EH (cell line): ENCODE data around the gene CEP78.
"Not testable (repeated sequence)": the region's sequence is repeated elsewhere in the genome, so short reads cannot be mapped to it uniquely, and the experiment has no call there.

Experiments
- DNase-seq: peaks from one replicate; pipeline ENCODE4 v3.0.0-alpha.2; 2015; ENCODE audit warnings: low read depth

The CEP78 gene

DNA sequence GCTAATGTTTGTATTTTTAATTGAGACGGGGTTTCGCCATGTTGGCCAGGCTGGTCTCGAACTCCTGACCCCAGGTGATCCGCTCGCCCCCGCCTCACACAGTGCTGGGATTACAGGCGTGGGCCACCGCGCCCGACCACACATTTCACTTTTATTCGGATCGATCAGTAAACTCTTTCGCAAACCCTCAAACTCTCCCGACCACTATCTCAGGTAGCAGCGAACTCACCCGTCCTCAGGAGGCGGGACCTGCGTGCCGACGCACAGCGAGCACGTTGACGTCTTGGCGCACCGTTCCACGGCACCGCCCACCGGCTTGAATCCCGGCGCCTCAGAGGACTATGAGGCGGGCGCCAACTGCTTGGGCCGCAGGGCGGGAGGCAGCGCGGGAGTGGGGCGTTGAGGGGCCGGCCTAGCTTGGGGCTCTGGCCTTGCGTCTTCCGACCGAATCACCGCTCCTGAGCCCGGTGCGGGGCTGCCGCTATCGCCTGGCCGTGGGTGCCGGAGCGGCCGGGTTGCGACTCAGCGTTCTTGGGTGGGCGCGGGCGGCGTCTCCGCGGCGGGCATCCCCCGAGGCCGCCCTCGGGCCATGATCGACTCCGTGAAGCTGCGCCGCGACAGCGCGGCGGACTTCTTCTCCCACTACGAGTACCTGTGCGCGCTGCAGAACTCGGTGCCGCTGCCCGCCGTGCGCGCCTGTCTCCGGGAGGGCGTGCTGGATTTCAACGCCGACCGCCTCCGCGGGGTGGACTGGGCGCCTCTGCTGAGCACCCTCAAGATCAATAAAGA is at the start of gene CEP78:
CEP78 (plus strand) TSS at position 314 of the 789 bp plus-strand sequence; CDS start at position 590, 276 bp downstream.
- DNase-seq, result peak; percentile 93

DNA sequence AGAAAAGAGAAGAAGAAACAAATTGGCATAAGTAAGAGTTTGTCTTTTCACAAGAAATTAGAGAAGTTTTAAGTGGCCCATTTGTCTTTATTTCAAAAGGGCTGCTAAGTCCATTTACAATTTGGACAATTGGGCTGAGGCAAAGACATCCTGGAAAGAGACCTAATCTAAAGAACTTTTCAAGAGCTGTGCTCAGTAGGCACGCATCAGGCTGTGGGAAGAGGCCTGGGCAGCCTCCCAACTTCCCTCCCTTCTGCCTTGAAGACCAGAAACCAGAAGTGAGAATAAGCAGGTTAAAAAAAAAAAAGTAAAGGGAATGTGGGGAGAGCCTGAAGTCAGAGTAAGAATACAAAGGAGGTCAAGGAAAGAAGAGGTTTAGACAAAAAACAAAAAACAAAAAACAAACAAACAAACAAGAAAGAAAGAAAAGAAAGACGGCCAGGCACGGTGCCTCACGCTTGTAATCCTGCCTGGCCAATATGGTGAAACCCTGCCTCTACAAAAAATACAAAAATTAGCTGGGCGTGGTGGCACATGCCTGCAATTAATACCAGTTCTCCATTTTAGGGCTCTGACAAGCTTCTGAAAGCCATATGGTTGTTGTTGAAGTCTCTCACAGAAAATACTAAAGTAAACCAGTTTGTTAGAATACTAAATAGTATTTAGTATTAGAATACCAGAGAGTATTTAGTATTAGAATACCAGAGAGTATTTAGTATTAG is 48.0 kb upstream of the CEP78 start:
- DNase-seq, result peak; percentile 5

DNA sequence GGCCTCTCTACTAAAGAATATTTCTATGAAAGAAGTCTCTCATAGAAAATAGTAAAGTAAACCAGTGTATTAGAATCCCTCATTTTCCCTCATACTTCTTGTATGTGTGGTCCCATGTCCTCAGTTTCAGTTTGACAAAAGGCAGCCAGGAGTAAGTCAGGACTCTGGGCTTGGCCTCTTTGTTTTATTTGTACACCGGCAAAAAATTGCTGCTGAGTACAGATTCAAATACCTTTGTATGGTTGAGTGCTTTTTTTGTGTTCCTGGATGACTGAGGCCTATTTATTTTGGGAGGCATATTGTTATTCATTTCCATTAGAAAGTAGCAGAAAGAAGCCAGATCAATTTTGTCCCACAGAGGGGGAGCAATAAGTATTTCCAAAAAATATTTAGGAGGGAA is 47.3 kb upstream of the CEP78 start:
- DNase-seq, result no peak

DNA sequence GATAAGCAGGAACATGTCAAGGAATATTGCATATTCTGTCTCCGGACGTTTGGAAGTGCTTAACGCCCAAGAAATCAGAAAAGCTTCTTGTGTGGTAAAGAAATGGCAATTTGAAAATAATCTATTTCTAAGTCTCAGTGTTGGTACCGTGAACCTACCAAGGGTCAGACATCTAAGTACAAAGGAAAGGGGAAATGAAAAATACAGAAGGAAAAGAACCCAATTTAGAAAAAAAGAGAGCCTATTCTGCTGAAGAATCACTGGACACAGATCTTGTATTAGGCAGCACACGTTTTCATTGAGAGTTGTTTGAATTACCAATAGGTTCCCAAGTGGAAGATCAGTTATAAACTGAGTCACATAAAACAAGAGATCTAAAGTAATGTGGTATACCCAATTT is 46.9 kb upstream of the CEP78 start:
- DNase-seq, result no peak

DNA sequence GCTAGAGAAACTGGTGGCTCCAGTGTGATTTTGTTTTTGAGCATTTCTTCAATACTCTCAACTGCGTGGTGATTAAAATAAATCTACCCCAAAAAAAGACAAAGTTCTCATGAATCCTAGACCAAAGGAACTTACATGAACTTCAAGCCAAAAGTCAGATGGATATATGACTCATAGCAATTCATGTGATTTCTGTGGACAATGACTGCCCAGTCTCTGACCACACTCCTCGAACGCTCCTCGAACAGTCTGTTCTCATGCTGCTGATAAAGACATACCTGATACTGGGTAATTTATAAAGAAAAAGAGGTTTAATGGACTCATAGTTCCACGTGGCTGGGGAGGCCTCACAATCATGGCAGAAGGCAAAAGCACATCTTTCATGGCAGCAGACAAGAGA is 46.4 kb upstream of the CEP78 start:
- DNase-seq, result no peak

GRCh38 chr9:78191931-78192330 is 43.9 kb upstream of the CEP78 start:
- DNase-seq, result no peak

DNA sequence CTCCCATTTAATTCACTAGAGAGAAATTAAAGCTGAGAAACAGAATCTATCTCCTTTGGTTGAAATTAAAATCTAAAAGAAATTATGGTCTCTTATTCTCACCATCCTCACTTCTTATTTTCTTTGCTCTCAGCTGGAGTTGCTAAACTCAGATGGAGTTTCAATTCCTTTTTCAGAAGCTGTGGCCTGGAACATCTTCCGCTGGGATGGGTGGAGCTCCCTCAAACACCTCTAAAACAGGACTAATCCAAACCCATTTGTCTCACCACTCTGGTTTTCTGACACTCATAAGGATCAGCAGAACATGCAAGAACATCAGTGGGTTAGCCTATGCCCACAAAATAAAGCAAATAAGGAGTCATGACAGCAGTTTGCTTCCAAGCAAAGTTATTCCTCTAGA is 39.6 kb upstream of the CEP78 start:
- no peak for DNase-seq

DNA sequence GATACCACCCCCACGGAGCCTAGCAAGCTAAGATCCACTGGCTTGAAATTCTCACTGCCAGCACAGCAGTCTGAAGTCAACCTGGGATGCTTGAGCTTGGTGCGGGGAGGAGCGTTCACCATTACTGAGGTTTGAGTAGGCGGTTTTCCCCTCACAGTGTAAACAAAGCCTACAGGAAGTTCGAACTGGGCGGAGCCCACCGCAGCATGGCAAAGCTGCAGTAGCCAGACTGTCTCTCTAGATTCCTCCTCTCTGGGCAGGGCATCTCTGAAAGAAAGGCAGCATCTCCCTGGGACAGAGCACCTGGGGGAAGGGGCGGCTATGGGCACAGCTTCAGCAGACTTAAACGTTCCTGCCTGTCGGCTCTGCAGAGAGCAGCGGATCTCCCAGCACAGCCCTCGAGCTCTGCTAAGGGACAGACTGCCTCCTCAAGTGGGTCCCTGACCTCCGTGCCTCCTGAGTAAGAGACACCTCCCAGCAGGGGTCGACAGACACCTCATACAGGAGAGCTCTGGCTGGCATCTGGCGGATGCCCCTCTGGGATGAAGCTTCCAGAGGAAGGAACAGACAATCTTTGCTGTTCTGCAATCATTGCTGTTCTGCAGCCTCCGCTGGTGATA is 34.6 kb upstream of the CEP78 start:
- DNase-seq, result not testable (repeated sequence)

GRCh38 chr9:78207319-78207718 is 28.6 kb upstream of the CEP78 start:
- DNase-seq, result no peak

- DNase-seq, result no peak
Measured at GRCh38 chr9:78207901-78208300, 28.0 kb upstream of the CEP78 start.

- DNase-seq, result no peak
Measured at GRCh38 chr9:78209127-78209526, 26.7 kb upstream of the CEP78 start.

DNA sequence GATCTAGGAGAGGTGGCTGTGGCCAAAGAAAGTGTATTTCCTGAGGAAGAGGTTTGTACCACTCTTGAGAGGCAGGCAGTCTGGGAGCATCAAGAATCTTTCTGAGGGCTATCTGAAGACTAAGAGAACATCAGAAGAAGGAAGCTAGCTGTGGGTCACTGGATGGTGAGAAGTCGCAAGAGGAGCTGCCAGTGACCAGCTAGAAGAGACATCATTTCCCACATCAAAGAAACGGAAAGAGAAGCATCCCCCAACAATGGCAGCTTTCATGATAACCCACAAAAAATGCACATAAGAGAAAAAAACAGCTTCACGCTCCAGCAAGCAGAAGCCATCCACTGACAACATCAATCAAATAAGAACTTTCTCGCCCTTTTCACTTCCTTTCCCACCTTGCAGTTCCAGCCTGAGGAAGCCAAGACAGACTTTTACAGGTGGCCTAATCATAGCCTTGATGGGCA is 25.0 kb upstream of the CEP78 start:
- DNase-seq, result no peak

DNA sequence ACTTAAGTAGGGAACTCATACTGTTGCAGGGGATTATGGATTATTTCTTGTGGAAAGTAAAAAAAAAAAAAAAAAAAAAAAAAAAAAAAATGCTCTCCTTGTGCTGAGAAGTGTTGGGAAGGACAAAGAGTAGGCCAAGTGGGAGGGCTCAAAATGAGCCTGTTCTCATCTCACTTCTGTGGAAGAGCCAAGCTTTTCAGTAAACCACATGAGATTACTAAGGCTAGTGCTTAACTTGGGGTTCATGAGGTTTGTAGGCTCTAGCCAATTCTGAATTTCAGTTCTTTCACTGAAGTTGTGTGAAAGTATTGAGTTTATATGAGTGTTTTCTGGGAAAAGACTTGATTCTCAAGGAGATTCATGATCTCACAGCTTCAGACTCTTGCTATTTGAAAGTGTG is 23.0 kb upstream of the CEP78 start:
- DNase-seq, result no peak

DNA sequence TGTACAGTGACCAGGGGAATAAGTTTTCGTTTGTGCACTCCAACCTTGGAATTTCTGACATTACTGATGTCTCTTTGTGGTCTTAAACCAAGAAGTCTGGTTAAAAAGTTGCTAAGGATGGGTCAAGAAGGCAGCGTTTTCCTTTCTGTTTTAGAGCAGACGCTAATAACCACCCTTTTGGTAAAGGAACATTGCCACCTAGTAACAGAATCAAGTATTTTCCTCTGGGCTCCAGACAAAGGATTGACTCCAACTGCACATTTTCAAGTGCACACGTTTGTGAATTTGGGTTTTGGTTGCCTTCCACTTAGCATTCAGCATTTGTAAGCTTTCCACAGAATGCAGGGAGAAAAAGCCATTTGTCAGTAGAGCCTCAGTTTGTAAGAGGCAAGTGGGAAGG is 22.2 kb upstream of the CEP78 start:
- peak; percentile 28 for DNase-seq

DNA sequence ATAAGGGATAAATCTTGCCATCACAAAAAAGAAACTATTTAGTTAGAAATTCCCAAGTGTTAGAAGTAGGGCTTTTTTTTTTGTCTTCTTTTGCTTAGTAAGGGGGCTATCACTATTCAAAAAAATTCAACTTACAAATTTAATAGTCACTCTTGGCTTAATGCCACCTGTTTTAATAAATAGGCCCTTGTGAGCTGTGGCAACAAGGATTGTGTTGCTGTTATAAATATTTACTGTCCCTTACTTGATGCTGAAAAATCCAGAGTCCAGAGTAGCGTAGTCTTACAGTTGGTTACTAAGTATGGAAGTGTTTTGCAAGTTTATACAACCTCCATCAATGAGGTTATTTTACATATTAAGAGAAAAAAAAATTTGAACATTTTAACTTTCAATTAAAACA is 21.4 kb upstream of the CEP78 start:
- no peak for DNase-seq

DNA sequence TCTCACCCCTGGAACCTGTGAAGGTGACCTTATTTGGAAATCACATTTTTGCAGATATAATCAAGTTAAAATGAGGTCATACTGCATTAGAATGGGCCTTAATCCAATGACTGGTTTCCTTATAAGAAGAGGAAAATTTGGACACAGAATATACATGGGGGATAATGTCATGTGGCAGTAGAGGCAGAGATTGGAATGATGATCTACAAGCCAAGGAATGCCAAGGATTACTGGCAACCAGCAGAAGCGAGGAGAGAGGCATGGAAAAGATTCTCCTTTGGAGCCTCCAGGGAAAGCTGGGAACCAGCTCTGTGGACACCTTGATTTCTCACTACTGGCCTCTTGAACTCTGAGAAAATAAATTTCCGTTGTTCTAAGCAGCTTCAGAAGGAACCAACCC is 20.2 kb upstream of the CEP78 start:
- DNase-seq, result peak; percentile 79

DNA sequence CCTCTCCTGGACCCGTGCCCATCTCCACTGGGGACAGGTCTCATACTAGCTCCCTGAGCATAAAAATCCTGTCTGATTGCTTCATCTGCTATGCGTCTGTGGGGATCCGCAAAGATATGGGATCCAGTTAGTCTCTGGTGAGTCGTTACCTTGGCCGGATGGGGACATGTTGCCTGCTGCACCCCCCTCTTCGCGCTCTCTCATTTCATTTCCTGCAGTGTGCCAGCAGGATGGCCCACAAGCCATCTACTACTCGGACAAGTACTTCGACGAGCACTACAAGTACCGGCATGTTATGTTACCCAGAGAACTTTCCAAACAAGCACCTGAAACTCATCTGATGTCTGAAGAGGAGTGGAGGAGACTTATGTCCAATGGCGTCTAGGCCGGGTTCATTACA is 17.0 kb upstream of the CEP78 start:
- DNase-seq, result no peak

- DNase-seq, result no peak
Measured at GRCh38 chr9:78221425-78221824, 14.4 kb upstream of the CEP78 start.

- DNase-seq, result not testable (repeated sequence)
Measured at GRCh38 chr9:78221841-78222240, 14.0 kb upstream of the CEP78 start.

GRCh38 chr9:78230761-78231160 is 5.1 kb upstream of the CEP78 start:
- DNase-seq, result no peak

- not testable (repeated sequence) for DNase-seq
Measured at GRCh38 chr9:78232471-78232870, 3.4 kb upstream of the CEP78 start.

- peak; percentile 63 for DNase-seq
Measured at GRCh38 chr9:78234810-78235209, 1.1 kb upstream of the CEP78 start.

- peak; percentile 65 for DNase-seq
Measured at GRCh38 chr9:78235256-78235761, 566 bp upstream of the CEP78 start.
